Esophagus squamous epithelium (tissue), 4 donors: ENCODE measurements around the gene VPS50.

Experiments
- POLR2A ChIP-seq, 4 donors: fragments of 450-650 bp; IDR thresholded peaks; one replicate each; pipeline ENCODE4 v1.6.1; 2017; ENCODE audit warnings: antibody characterized with exemption in 4 of 4, mild to moderate bottlenecking in 4 of 4, moderate library complexity in 3 of 4
- TF ChIP-seq, protein P1 (sequence below), 6 experiments: fragments of 450-650 bp in 4 of 6; fragments of 200-600 bp in 2 of 6; sonication (generic) in 2 of 6; IDR thresholded peaks; one replicate each; pipeline ENCODE4 v1.5.1; 2016 to 2019; ENCODE audit warnings: antibody characterized with exemption in 6 of 6, mild to moderate bottlenecking in 4 of 6, moderate library complexity in 4 of 6

DNA sequence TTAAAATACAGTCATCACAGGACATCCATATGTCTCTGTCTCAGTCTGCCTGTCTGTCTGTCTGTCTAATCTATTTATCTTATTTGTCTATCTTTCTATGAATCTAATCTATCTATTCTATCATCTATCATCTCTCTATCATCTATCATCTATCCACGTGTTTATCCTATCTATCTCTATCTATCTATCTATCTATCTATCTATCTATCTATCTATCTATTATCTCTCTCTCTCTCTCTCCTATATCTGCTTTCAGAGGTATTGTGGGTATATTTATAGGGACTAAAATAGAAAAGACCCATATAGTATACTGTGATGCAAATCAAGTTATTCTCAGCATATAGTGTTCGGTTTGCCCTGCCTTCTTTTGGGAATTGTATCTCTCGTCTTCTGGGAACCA lies 167.5 kb downstream of the VPS50 start:
- TF ChIP-seq POLR2A (IDR thresholded peaks at IDR 0.05): no peak
- TF ChIP-seq, protein P1, sequence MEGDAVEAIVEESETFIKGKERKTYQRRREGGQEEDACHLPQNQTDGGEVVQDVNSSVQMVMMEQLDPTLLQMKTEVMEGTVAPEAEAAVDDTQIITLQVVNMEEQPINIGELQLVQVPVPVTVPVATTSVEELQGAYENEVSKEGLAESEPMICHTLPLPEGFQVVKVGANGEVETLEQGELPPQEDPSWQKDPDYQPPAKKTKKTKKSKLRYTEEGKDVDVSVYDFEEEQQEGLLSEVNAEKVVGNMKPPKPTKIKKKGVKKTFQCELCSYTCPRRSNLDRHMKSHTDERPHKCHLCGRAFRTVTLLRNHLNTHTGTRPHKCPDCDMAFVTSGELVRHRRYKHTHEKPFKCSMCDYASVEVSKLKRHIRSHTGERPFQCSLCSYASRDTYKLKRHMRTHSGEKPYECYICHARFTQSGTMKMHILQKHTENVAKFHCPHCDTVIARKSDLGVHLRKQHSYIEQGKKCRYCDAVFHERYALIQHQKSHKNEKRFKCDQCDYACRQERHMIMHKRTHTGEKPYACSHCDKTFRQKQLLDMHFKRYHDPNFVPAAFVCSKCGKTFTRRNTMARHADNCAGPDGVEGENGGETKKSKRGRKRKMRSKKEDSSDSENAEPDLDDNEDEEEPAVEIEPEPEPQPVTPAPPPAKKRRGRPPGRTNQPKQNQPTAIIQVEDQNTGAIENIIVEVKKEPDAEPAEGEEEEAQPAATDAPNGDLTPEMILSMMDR (IDR thresholded peaks at IDR 0.05): no peak
